ENCODE measurements around the gene CNIH3. TPM values are rescaled to one million over a fixed set of nuclear protein-coding genes. Genes with fewer than 3 reads are reported as not detected.

The CNIH3 gene
- total RNA-seq, 1 donor from 2014 or later = 2.5 TPM

GRCh38 chr1:224766266-224766665 lies 150.1 kb downstream of the CNIH3 start:
- Histone ChIP-seq H3K9ac (no peak overlapping the region), H3K36me3 (no peaks in the 10 kb centered on the region), H3F3A (ENCODE audit: low read depth) (no peaks in the 10 kb centered on the region), H4K20me1 (ENCODE audit: low read depth) (no peaks in the 10 kb centered on the region), H2AFZ (replicated peaks) (no peak overlapping the region), H3K4me1 (peaks cover 24% of the 10 kb centered on the region), H3K4me3 (no peak overlapping the region), H3K9me3 (ENCODE audit: low read depth) (no peaks in the 10 kb centered on the region), H3K27me3 (no peaks in the 10 kb centered on the region), H3K27ac (no peak overlapping the region), H3K4me2 (no peak overlapping the region), H3K79me2 (ENCODE audit: low read depth) (no peaks in the 10 kb centered on the region)
- no peak overlapping the region for H3K4me3 Mint-ChIP-seq
- no peaks in the 10 kb centered on the region for H3K27me3 Mint-ChIP-seq (ENCODE audit: insufficient read depth, low read depth)
- H3K36me3 Mint-ChIP-seq = no peaks in the 10 kb centered on the region
- no peaks in the 10 kb centered on the region for H3K9me3 Mint-ChIP-seq
- TF ChIP-seq, protein P1, sequence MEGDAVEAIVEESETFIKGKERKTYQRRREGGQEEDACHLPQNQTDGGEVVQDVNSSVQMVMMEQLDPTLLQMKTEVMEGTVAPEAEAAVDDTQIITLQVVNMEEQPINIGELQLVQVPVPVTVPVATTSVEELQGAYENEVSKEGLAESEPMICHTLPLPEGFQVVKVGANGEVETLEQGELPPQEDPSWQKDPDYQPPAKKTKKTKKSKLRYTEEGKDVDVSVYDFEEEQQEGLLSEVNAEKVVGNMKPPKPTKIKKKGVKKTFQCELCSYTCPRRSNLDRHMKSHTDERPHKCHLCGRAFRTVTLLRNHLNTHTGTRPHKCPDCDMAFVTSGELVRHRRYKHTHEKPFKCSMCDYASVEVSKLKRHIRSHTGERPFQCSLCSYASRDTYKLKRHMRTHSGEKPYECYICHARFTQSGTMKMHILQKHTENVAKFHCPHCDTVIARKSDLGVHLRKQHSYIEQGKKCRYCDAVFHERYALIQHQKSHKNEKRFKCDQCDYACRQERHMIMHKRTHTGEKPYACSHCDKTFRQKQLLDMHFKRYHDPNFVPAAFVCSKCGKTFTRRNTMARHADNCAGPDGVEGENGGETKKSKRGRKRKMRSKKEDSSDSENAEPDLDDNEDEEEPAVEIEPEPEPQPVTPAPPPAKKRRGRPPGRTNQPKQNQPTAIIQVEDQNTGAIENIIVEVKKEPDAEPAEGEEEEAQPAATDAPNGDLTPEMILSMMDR (IDR thresholded peaks at IDR 0.05) = no peak
- TF ChIP-seq EZH2phosphoT487 (IDR thresholded peaks at IDR 0.05) (no peak), EZH2 (IDR thresholded peaks at IDR 0.05) (no peak)
- H3K27ac Mint-ChIP-seq = no peak overlapping the region
- no peak for DNase-seq (ENCODE audit: low spot score)
- peaks cover 24% of the 10 kb centered on the region for H3K4me1 Mint-ChIP-seq

- no peak overlapping the region for H3K27ac ChIP-seq
- H2AFZ ChIP-seq (replicated peaks) = no peak overlapping the region
- no peak for DNase-seq (ENCODE audit: low spot score)
- no peaks in the 10 kb centered on the region for H3K27me3 ChIP-seq
- Mint-ChIP-seq H3K9me3 (no peaks in the 10 kb centered on the region), H3K36me3 (no peaks in the 10 kb centered on the region), H3K4me3 (no peak overlapping the region), H3K27ac (peak overlapping the region; percentile 11), H3K4me1 (peaks cover 24% of the 10 kb centered on the region), H3K27me3 (ENCODE audit: insufficient read depth, low read depth) (no peaks in the 10 kb centered on the region)
- TF ChIP-seq EZH2phosphoT487 (IDR thresholded peaks at IDR 0.05) (no peak), EZH2 (IDR thresholded peaks at IDR 0.05) (no peak)
- TF ChIP-seq, protein P1 (IDR thresholded peaks at IDR 0.05) = no peak
- H4K20me1 ChIP-seq (ENCODE audit: low read depth) = no peaks in the 10 kb centered on the region
- no peaks in the 10 kb centered on the region for H3F3A ChIP-seq (ENCODE audit: low read depth)
- H3K4me2 ChIP-seq = no peak overlapping the region
- H3K4me1 ChIP-seq = peaks cover 26% of the 10 kb centered on the region
- no peaks in the 10 kb centered on the region for H3K36me3 ChIP-seq
- H3K9ac ChIP-seq = no peak overlapping the region
- H3K9me3 ChIP-seq (ENCODE audit: low read depth) = no peaks in the 10 kb centered on the region
- no peak overlapping the region for H3K4me3 ChIP-seq
- no peaks in the 10 kb centered on the region for H3K79me2 ChIP-seq (ENCODE audit: low read depth)
Observed at GRCh38 chr1:224767031-224767430, 150.9 kb downstream of the CNIH3 start.

- H2AFZ ChIP-seq (replicated peaks) = no peak overlapping the region
- no peak overlapping the region for H3K27ac ChIP-seq
- Mint-ChIP-seq H3K9me3 (no peaks in the 10 kb centered on the region), H3K27me3 (ENCODE audit: insufficient read depth, low read depth) (no peaks in the 10 kb centered on the region), H3K4me3 (no peak overlapping the region), H3K4me1 (peaks cover 24% of the 10 kb centered on the region), H3K36me3 (no peaks in the 10 kb centered on the region), H3K27ac (no peak overlapping the region)
- no peak for DNase-seq (ENCODE audit: low spot score)
- H3F3A ChIP-seq (ENCODE audit: low read depth) = no peaks in the 10 kb centered on the region
- no peaks in the 10 kb centered on the region for H3K36me3 ChIP-seq
- no peaks in the 10 kb centered on the region for H3K9me3 ChIP-seq (ENCODE audit: low read depth)
- TF ChIP-seq EZH2phosphoT487 (IDR thresholded peaks at IDR 0.05) (no peak), EZH2 (IDR thresholded peaks at IDR 0.05) (no peak)
- TF ChIP-seq, protein P1 (IDR thresholded peaks at IDR 0.05) = no peak
- no peak overlapping the region for H3K4me2 ChIP-seq
- H4K20me1 ChIP-seq (ENCODE audit: low read depth) = no peaks in the 10 kb centered on the region
- H3K4me3 ChIP-seq = no peak overlapping the region
- H3K9ac ChIP-seq = no peak overlapping the region
- H3K4me1 ChIP-seq = peaks cover 26% of the 10 kb centered on the region
- no peaks in the 10 kb centered on the region for H3K27me3 ChIP-seq
- no peaks in the 10 kb centered on the region for H3K79me2 ChIP-seq (ENCODE audit: low read depth)
Observed at GRCh38 chr1:224767676-224768075, 151.6 kb downstream of the CNIH3 start.
